Stimulated activated CD4-positive, alpha-beta T cell treated with anti-CD3 and anti-CD28 coated beads, Interleukin-2, amount 100 ng/mL, for 24 hours (primary cell): ENCODE measurements around the gene COL23A1.
"Not testable (repeated sequence)": the region's sequence is repeated elsewhere in the genome, so short reads cannot be mapped to it uniquely, and the experiment has no call there.

Source experiments
- DNase-seq, 2 donors: peaks; one replicate each; pipeline ENCODE4 v3.0.0-alpha.2; 2020

Gene COL23A1

GRCh38 chr5:178201927-178202235 is 388.3 kb downstream of the COL23A1 start:
- DNase-seq = no peak

GRCh38 chr5:178201221-178201926 is 388.8 kb downstream of the COL23A1 start:
- DNase-seq = no peak

- DNase-seq = no peak
Observed at GRCh38 chr5:178199581-178200434, 390.4 kb downstream of the COL23A1 start.

- DNase-seq = no peak
Observed at GRCh38 chr5:178198706-178199105, 391.5 kb downstream of the COL23A1 start.

GRCh38 chr5:178198151-178198550 is 392.0 kb downstream of the COL23A1 start:
- DNase-seq = not testable (repeated sequence)

- no peak for DNase-seq
Observed at GRCh38 chr5:178196986-178197385, 393.2 kb downstream of the COL23A1 start.

- no peak for DNase-seq
Observed at GRCh38 chr5:178196281-178196812, 393.8 kb downstream of the COL23A1 start.

GRCh38 chr5:178194026-178194425 is 396.2 kb downstream of the COL23A1 start:
- no peak for DNase-seq

GRCh38 chr5:178193251-178193809 is 396.9 kb downstream of the COL23A1 start:
- no peak for DNase-seq

GRCh38 chr5:178192787-178193186 is 397.4 kb downstream of the COL23A1 start:
- no peak for DNase-seq

- DNase-seq = no peak
Observed at GRCh38 chr5:178192244-178192643, 397.9 kb downstream of the COL23A1 start.

- no peak for DNase-seq
Observed at GRCh38 chr5:178191661-178192060, 398.5 kb downstream of the COL23A1 start.

- DNase-seq = no peak
Observed at GRCh38 chr5:178189433-178189832, 400.8 kb downstream of the COL23A1 start.
